ENCODE results near the gene LRRC38.
"Not testable (repeated sequence)": the region's sequence is repeated elsewhere in the genome, so short reads cannot be mapped to it uniquely, and the experiment has no call there.

Gene LRRC38

GRCh38 chr1:13513895-13514546 is at the start of gene LRRC38:
Gene LRRC38 (minus strand): TSS chr1:13514003. CDS start chr1:13513593, 410 bp downstream.
- DNase-seq (ENCODE audit: low read depth) = no peak

- not testable (repeated sequence) for DNase-seq (ENCODE audit: low read depth)
Measured at GRCh38 chr1:13562981-13563380, 49.2 kb upstream of the LRRC38 start.

- no peak for DNase-seq (ENCODE audit: low read depth)
Measured at GRCh38 chr1:13560541-13560940, 46.7 kb upstream of the LRRC38 start.

- DNase-seq (ENCODE audit: low read depth) = no peak
Measured at GRCh38 chr1:13556224-13556764, 42.5 kb upstream of the LRRC38 start.

- DNase-seq (ENCODE audit: low read depth) = no peak
Measured at GRCh38 chr1:13554798-13555197, 41.0 kb upstream of the LRRC38 start.

- no peak for DNase-seq (ENCODE audit: low read depth)
Measured at GRCh38 chr1:13550663-13551062, 36.9 kb upstream of the LRRC38 start.

GRCh38 chr1:13549521-13549920 is 35.7 kb upstream of the LRRC38 start:
- no peak for DNase-seq (ENCODE audit: low read depth)

- no peak for DNase-seq (ENCODE audit: low read depth)
Measured at GRCh38 chr1:13549021-13549420, 35.2 kb upstream of the LRRC38 start.

- no peak for DNase-seq (ENCODE audit: low read depth)
Measured at GRCh38 chr1:13548281-13548680, 34.5 kb upstream of the LRRC38 start.

GRCh38 chr1:13546791-13547190 is 33.0 kb upstream of the LRRC38 start:
- no peak for DNase-seq (ENCODE audit: low read depth)

GRCh38 chr1:13544221-13544556 is 30.4 kb upstream of the LRRC38 start:
- no peak for DNase-seq (ENCODE audit: low read depth)

GRCh38 chr1:13543451-13544220 is 29.8 kb upstream of the LRRC38 start:
- no peak for DNase-seq (ENCODE audit: low read depth)

- no peak for DNase-seq (ENCODE audit: low read depth)
Measured at GRCh38 chr1:13541435-13542215, 27.8 kb upstream of the LRRC38 start.

- no peak for DNase-seq (ENCODE audit: low read depth)
Measured at GRCh38 chr1:13540866-13541265, 27.1 kb upstream of the LRRC38 start.

- no peak for DNase-seq (ENCODE audit: low read depth)
Measured at GRCh38 chr1:13539683-13540082, 25.9 kb upstream of the LRRC38 start.

GRCh38 chr1:13538832-13539231 is 25.0 kb upstream of the LRRC38 start:
- no peak for DNase-seq (ENCODE audit: low read depth)

GRCh38 chr1:13536571-13536970 is 22.8 kb upstream of the LRRC38 start:
- DNase-seq (ENCODE audit: low read depth) = no peak

- no peak for DNase-seq (ENCODE audit: low read depth)
Measured at GRCh38 chr1:13535227-13535626, 21.4 kb upstream of the LRRC38 start.

- DNase-seq (ENCODE audit: low read depth) = no peak
Measured at GRCh38 chr1:13528320-13528719, 14.5 kb upstream of the LRRC38 start.

GRCh38 chr1:13523780-13524477 is 10.1 kb upstream of the LRRC38 start:
- DNase-seq (ENCODE audit: low read depth) = no peak

GRCh38 chr1:13520985-13521384 is 7.2 kb upstream of the LRRC38 start:
- DNase-seq (ENCODE audit: low read depth) = no peak

- no peak for DNase-seq (ENCODE audit: low read depth)
Measured at GRCh38 chr1:13517193-13517812, 3.5 kb upstream of the LRRC38 start.
